HepG2 (cell line): ENCODE results near the gene SCN4B. TPM values are rescaled to one million over a fixed set of nuclear protein-coding genes. Genes with fewer than 3 reads are reported as not detected.

Experiments used
- ARID4A ChIP-seq: sonication (generic); formaldehyde crosslinking; IDR thresholded peaks from 2 replicates; pipeline ENCODE4 v1.5.0; 2020; ENCODE audit warnings: mild to moderate bottlenecking, missing genetic modification reagents, borderline replicate concordance
- ATRX ChIP-seq: sonication (generic); formaldehyde crosslinking; IDR thresholded peaks from 2 replicates; pipeline ENCODE4 v1.4.0; 2020; ENCODE audit warnings: missing genetic modification reagents, borderline replicate concordance
- BCL6 ChIP-seq: IDR thresholded peaks from 2 replicates; pipeline ENCODE4 v1.6.1; 2016; ENCODE audit warnings: missing genetic modification reagents, missing compliant biosample characterization
- GATAD2A ChIP-seq: IDR thresholded peaks from 2 replicates; pipeline ENCODE4 v1.6.1; 2016
- HDAC1 ChIP-seq: sonication (generic); formaldehyde crosslinking; IDR thresholded peaks from 2 replicates; pipeline ENCODE4 v1.5.1; 2020; ENCODE audit warnings: mild to moderate bottlenecking, missing genetic modification reagents
- HES4 ChIP-seq: sonication (generic); formaldehyde crosslinking; IDR thresholded peaks from 2 replicates; pipeline ENCODE4 v1.9.0; 2021; ENCODE audit warnings: mild to moderate bottlenecking, missing genetic modification reagents, borderline replicate concordance
- HIVEP1 ChIP-seq: sonication (generic); formaldehyde crosslinking; IDR thresholded peaks from 2 replicates; pipeline ENCODE4 v1.4.0; 2020; ENCODE audit warnings: mild to moderate bottlenecking, missing genetic modification reagents
- KLF11 ChIP-seq: IDR thresholded peaks from 2 replicates; pipeline ENCODE4 v1.6.1; 2016; ENCODE audit warnings: missing compliant biosample characterization
- MXD4 ChIP-seq: IDR thresholded peaks from 2 replicates; pipeline ENCODE4 v1.6.1; 2016; ENCODE audit warnings: mild to moderate bottlenecking, missing biosample characterization, missing genetic modification reagents
- RXRA ChIP-seq: sonication (generic); formaldehyde crosslinking; IDR thresholded peaks from 2 replicates; pipeline ENCODE4 v1.5.1; 2020; ENCODE audit warnings: missing genetic modification reagents
- SIX4 ChIP-seq: sonication (generic); formaldehyde crosslinking; IDR thresholded peaks from 2 replicates; pipeline ENCODE4 v1.4.0; 2020; ENCODE audit warnings: missing genetic modification reagents
- THAP8 ChIP-seq: sonication (generic); formaldehyde crosslinking; IDR thresholded peaks from 2 replicates; pipeline ENCODE4 v1.5.1; 2020; ENCODE audit warnings: missing genetic modification reagents, mild to moderate bottlenecking, borderline replicate concordance
- ZNF17 ChIP-seq: sonication (generic); formaldehyde crosslinking; IDR thresholded peaks from 2 replicates; pipeline ENCODE4 v1.5.0; 2020; ENCODE audit warnings: mild to moderate bottlenecking, missing genetic modification reagents
- ZNF224 ChIP-seq: sonication (generic); formaldehyde crosslinking; IDR thresholded peaks from 2 replicates; pipeline ENCODE4 v1.5.0; 2020; ENCODE audit warnings: mild to moderate bottlenecking, missing genetic modification reagents
- ZNF33B ChIP-seq: sonication (generic); formaldehyde crosslinking; IDR thresholded peaks from 2 replicates; pipeline ENCODE4 v1.5.1; 2020; ENCODE audit warnings: mild to moderate bottlenecking, missing genetic modification reagents
- ZNF570 ChIP-seq: sonication (generic); formaldehyde crosslinking; IDR thresholded peaks from 2 replicates; pipeline ENCODE4 v1.4.0; 2020; ENCODE audit warnings: mild to moderate bottlenecking, missing genetic modification reagents, borderline replicate concordance
- ZNF646 ChIP-seq: sonication (generic); formaldehyde crosslinking; IDR thresholded peaks from 2 replicates; pipeline ENCODE4 v1.9.0; 2021; ENCODE audit warnings: mild to moderate bottlenecking, missing genetic modification reagents
- polyA plus RNA-seq, 8 experiments: library from polyadenylated mRNA; depleted of rRNA in 3 of 8; stranded (reverse) in 7 of 8; unstranded in 1 of 8; fragments of >200 nt; fragmentation: Illumina TruSeq in 4 of 8; extraction: Trizol in 4 of 8; gene quantifications; 2 replicates each; pipeline versions ENCODE4 v1.2.1 to v1.2.3, GENCODE V29; 2011 to 2016; ENCODE audit warnings: low read depth in 4 of 8, missing spikeins in 1 of 8, mixed read lengths in 1 of 8; ENCODE audit not compliant: insufficient read depth in 1 of 8
- total RNA-seq, 5 experiments: library from RNA; depleted of rRNA; stranded (reverse); fragments of >200 nt; fragmentation: Illumina TruSeq; extraction: Trizol; gene quantifications; 2 replicates each; pipeline ENCODE4 v1.2.3, GENCODE V29; 2016; ENCODE audit warnings: low read depth in 1 of 5

Gene SCN4B
- total and polyA plus RNA-seq, 2 of the 13 experiments (the other 11 are each of a cell fraction or from before 2014, with no cell fraction given) = 0.04 to 0.29 TPM

- TF ChIP-seq HES4 (CRISPR knock-in tag) (no peak), HDAC1 (no peak), GATAD2A (CRISPR knock-in tag) (peak; percentile 40; the same call in 1 of the 2 replicates), ATRX (no peak), ZNF33B (no peak), MXD4 (no peak), ARID4A (no peak; the same call in 1 of the 2 replicates), SIX4 (CRISPR knock-in tag) (no peak), THAP8 (no peak), BCL6 (CRISPR knock-in tag) (peak; percentile 82), ZNF570 (CRISPR knock-in tag) (no peak), RXRA (peak; percentile 94), ZNF17 (CRISPR knock-in tag) (no peak), HIVEP1 (no peak), KLF11 (no peak), ZNF646 (CRISPR knock-in tag) (no peak), ZNF224 (no peak)
Measured at GRCh38 chr11:118092907-118093571, 59.6 kb downstream of the SCN4B start (continued).
